PFSK-1 (cell line): ENCODE measurements around the gene NRAP.

Experiments
- FOXP2 ChIP-seq: optimal IDR thresholded peaks from 2 replicates; pipeline ENCODE3; 2011; ENCODE audit warnings: borderline replicate concordance, control low read depth, inconsistent platforms; ENCODE audit not compliant: insufficient read depth; ENCODE audit errors: extremely low read length, extremely low read depth
- POLR2AphosphoS5 ChIP-seq: IDR thresholded peaks from 2 replicates; pipeline ENCODE4 v1.6.1; 2012; ENCODE audit warnings: low read depth, mild to moderate bottlenecking, control low read depth, low read length, moderate library complexity
- SIN3A ChIP-seq: IDR thresholded peaks from 2 replicates; pipeline ENCODE4 v1.6.1; 2012; ENCODE audit warnings: mild to moderate bottlenecking, low read length, moderate library complexity, borderline replicate concordance; ENCODE audit not compliant: insufficient read depth
- TAF1 ChIP-seq: IDR thresholded peaks from 2 replicates; pipeline ENCODE4 v1.6.1; 2012; ENCODE audit warnings: low read length, control low read depth, borderline replicate concordance; ENCODE audit not compliant: insufficient read depth
- TF ChIP-seq, protein P1 (sequence below), 2 experiments: IDR thresholded peaks; 2 replicates each; pipeline versions ENCODE4 v1.6.1 to v1.8.0; 2011 to 2012; ENCODE audit warnings: low read depth in 2 of 2, low read length in 2 of 2, control low read depth in 1 of 2, inconsistent platforms in 1 of 2, mild to moderate bottlenecking in 1 of 2, moderate library complexity in 1 of 2; ENCODE audit not compliant: insufficient read depth in 1 of 2

Gene NRAP

DNA sequence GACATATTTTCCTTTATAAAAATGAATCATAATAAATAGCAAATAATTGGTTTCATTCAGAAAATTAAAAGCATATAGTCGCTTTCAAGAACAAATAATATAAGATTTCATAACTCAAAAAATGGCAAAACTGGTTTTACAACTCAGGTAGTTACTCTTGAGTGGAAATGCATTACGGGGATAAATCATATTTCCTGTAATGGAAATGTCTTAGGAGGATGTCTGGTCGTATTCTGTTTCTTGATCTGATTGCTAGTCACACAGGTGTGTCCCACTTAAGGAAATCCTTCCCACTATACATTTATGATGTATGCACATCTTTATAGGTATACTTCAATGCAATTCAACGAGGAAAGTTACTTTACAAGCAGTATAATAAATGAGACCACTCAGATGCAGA is 20.7 kb downstream of the NRAP start:
- no peak for TF ChIP-seq FOXP2
- TF ChIP-seq SIN3A: no peak
- no peak for TF ChIP-seq POLR2AphosphoS5
- TF ChIP-seq, protein P1, sequence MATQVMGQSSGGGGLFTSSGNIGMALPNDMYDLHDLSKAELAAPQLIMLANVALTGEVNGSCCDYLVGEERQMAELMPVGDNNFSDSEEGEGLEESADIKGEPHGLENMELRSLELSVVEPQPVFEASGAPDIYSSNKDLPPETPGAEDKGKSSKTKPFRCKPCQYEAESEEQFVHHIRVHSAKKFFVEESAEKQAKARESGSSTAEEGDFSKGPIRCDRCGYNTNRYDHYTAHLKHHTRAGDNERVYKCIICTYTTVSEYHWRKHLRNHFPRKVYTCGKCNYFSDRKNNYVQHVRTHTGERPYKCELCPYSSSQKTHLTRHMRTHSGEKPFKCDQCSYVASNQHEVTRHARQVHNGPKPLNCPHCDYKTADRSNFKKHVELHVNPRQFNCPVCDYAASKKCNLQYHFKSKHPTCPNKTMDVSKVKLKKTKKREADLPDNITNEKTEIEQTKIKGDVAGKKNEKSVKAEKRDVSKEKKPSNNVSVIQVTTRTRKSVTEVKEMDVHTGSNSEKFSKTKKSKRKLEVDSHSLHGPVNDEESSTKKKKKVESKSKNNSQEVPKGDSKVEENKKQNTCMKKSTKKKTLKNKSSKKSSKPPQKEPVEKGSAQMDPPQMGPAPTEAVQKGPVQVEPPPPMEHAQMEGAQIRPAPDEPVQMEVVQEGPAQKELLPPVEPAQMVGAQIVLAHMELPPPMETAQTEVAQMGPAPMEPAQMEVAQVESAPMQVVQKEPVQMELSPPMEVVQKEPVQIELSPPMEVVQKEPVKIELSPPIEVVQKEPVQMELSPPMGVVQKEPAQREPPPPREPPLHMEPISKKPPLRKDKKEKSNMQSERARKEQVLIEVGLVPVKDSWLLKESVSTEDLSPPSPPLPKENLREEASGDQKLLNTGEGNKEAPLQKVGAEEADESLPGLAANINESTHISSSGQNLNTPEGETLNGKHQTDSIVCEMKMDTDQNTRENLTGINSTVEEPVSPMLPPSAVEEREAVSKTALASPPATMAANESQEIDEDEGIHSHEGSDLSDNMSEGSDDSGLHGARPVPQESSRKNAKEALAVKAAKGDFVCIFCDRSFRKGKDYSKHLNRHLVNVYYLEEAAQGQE (IDR thresholded peaks at IDR 0.05; ENCODE audit: insufficient read depth in 1 of 2, low read depth in 2 of 2, low read length in 2 of 2): no peak
- TF ChIP-seq TAF1: no peak

DNA sequence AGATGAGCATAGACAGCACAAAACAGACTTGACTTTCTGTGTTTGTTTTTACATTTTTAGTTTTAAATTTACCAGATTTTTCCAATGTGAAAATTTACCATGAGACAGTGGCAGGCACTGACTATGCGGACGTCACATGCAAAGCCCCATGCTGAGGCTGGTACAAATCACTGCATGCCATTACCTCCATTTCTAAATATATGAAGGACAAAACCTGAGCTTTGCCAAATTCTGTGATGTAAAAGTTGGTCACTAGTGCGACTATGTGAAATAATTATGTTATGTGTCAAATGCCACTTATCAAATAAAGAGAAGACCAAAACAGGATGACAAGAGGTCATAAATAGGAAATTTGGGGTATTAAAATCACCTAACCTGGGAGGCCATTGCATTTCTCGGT is 22.1 kb downstream of the NRAP start:
- TF ChIP-seq, protein P1 (IDR thresholded peaks at IDR 0.05; ENCODE audit: insufficient read depth in 1 of 2, low read depth in 2 of 2, low read length in 2 of 2): no peak
- TF ChIP-seq FOXP2 (no peak), POLR2AphosphoS5 (no peak), SIN3A (no peak), TAF1 (no peak)

DNA sequence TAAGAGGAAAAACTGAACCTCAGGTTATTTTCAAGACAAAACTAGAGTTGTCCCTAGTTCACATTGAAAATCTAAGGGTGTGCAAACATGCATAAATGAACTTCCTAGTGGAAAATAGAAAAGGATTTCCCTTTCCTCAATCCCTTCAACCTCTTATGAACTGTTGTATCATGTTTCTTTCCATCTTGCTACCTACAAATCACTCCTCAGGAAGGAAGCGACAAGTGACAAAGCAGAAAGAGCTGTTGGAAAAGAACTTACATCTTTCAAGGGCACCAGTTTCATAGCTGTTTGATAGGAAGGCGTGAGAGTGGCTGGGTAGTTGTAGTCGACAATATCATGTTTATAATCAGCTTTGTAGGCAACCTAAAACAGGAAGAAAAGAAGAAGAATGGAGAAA is 23.9 kb downstream of the NRAP start:
- no peak for TF ChIP-seq FOXP2
- TF ChIP-seq TAF1: no peak
- TF ChIP-seq, protein P1 (IDR thresholded peaks at IDR 0.05; ENCODE audit: insufficient read depth in 1 of 2, low read depth in 2 of 2, low read length in 2 of 2): no peak
- no peak for TF ChIP-seq POLR2AphosphoS5
- TF ChIP-seq SIN3A: no peak

DNA sequence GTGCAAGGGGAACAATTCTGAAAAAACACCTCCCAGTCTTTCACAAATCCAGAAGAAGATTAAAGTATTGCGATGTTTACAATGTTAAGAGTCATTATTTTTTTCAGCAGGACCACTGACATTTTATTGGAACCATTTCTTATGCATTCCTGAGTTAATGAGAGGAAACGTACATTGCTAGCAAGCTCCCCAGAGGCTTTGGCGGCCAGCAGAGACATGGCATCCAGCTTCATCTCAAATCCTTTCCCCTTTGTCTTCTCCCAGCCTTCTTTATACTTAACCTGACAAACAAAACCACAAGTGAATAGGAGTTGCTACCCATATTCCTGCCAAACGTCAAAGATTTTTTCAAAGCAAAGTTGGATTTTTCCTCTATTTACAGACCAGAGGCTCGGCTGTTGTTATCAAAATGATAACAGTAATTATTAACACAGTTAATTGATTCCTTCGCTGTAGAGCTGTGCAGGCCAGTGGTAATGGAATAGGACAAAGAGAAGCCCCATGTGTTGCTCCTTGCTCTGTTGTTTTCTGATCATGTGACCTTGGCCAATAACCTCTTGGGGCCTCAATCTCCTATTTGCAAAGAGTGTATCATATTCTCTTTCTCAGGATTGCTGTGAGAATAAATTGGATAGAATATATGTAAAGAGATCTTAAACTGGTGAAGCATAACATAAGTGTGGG is 32.0 kb downstream of the NRAP start:
- TF ChIP-seq POLR2AphosphoS5 (no peak), SIN3A (no peak)
- TF ChIP-seq, protein P1 (IDR thresholded peaks at IDR 0.05; ENCODE audit: insufficient read depth in 1 of 2, low read depth in 2 of 2, low read length in 2 of 2): no peak
